GM18873 (cell line): Measurements from ENCODE around the gene NONO.
"Not testable (repeated sequence)": the region's sequence is repeated elsewhere in the genome, so short reads cannot be mapped to it uniquely, and the experiment has no call there.

Experiments
- ATAC-seq: cut with Tn5 transposase; IDR thresholded peaks from one replicate; pipeline ENCODE4 v1.9.1; 2021; ENCODE audit warnings: mild to moderate bottlenecking, moderate library complexity, moderate number of reproducible peaks; ENCODE audit not compliant: unreplicated experiment, low FRiP score

The NONO gene

GRCh38 chrX:71283403-71284143, at the start of gene NONO:
TSS of gene NONO (plus strand) at chrX:71283635. CDS start at chrX:71290638, 7,003 bp downstream.
- peak; percentile 94 for ATAC-seq

- ATAC-seq: no peak
Observed at GRCh38 chrX:71235482-71235881, 48.0 kb upstream of the NONO start.

GRCh38 chrX:71236836-71237235, 46.6 kb upstream of the NONO start:
- no peak for ATAC-seq

GRCh38 chrX:71239781-71240180, 43.7 kb upstream of the NONO start:
- no peak for ATAC-seq

GRCh38 chrX:71241301-71241700, 42.1 kb upstream of the NONO start:
- ATAC-seq: no peak

- no peak for ATAC-seq
Observed at GRCh38 chrX:71244359-71245128, 38.9 kb upstream of the NONO start.

- ATAC-seq: no peak
Observed at GRCh38 chrX:71245159-71245558, 38.3 kb upstream of the NONO start.

GRCh38 chrX:71250841-71251240, 32.6 kb upstream of the NONO start:
- ATAC-seq: no peak

- ATAC-seq: no peak
Observed at GRCh38 chrX:71251466-71251973, 31.9 kb upstream of the NONO start.

- ATAC-seq: no peak
Observed at GRCh38 chrX:71252221-71252620, 31.2 kb upstream of the NONO start.

GRCh38 chrX:71253253-71254091, 30.0 kb upstream of the NONO start:
- no peak for ATAC-seq

- ATAC-seq: peak; percentile 73
Observed at GRCh38 chrX:71254092-71254963, 29.1 kb upstream of the NONO start, which contains the start of gene ZMYM3. TSS of gene ZMYM3 (minus strand) at chrX:71254140. CDS start at chrX:71253255, 885 bp downstream.

- ATAC-seq: no peak
Observed at GRCh38 chrX:71256051-71256450, 27.4 kb upstream of the NONO start.

- no peak for ATAC-seq
Observed at GRCh38 chrX:71256856-71257255, 26.6 kb upstream of the NONO start.

- ATAC-seq: not testable (repeated sequence)
Observed at GRCh38 chrX:71268624-71269023, 14.8 kb upstream of the NONO start.

- no peak for ATAC-seq
Observed at GRCh38 chrX:71269801-71270395, 13.5 kb upstream of the NONO start.

- not testable (repeated sequence) for ATAC-seq
Observed at GRCh38 chrX:71272313-71272712, 11.1 kb upstream of the NONO start.

GRCh38 chrX:71281300-71281699, 2.1 kb upstream of the NONO start:
- not testable (repeated sequence) for ATAC-seq
